ENCODE results near the gene PDXDC1. TPM values are rescaled to one million over a fixed set of nuclear protein-coding genes. Genes with fewer than 3 reads are reported as not detected.

Gene PDXDC1
- polyA plus RNA-seq, 1 experiment: 68.6 TPM

DNA sequence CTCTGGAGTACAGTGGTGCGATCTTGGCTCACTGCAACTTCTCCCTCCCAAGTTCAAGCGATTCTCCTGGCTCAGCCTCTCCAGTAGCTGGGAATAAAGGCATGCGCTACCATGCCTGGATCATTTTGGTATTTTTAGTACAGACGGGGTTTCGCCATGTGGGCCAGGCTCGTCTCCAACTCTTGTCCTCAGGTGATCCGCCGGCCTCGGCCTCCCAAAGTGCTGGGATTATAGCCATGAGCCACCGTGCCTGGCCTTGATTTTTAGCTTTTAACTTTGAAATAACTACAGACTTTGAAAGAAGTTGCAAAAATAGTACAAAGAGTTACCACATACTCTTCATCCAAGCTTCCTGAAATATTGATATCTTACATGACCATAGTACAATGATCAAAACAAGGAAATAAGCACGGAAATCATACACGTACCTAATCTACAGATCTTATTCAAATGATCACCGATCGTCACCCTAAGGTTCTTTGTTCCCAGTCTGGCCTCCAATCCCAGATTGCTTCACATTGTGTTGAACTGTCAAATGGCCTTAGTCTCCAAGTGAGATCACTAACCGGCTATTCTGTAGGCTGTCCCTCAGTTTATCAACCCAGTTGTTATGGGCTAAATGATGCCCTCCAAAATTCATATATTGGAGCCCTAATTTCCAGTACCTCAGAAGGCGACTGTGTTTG is 19.1 kb upstream of the PDXDC1 start:
- TF ChIP-seq, protein P1, sequence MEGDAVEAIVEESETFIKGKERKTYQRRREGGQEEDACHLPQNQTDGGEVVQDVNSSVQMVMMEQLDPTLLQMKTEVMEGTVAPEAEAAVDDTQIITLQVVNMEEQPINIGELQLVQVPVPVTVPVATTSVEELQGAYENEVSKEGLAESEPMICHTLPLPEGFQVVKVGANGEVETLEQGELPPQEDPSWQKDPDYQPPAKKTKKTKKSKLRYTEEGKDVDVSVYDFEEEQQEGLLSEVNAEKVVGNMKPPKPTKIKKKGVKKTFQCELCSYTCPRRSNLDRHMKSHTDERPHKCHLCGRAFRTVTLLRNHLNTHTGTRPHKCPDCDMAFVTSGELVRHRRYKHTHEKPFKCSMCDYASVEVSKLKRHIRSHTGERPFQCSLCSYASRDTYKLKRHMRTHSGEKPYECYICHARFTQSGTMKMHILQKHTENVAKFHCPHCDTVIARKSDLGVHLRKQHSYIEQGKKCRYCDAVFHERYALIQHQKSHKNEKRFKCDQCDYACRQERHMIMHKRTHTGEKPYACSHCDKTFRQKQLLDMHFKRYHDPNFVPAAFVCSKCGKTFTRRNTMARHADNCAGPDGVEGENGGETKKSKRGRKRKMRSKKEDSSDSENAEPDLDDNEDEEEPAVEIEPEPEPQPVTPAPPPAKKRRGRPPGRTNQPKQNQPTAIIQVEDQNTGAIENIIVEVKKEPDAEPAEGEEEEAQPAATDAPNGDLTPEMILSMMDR (IDR thresholded peaks at IDR 0.05; ENCODE audit: insufficient read depth, low read depth, low read length): no peak
- Histone ChIP-seq H3K36me3 (ENCODE audit: control insufficient read depth, insufficient read depth, low read length) (no peaks in the 10 kb centered on the region), H3K4me3 (ENCODE audit: low read depth, low read length) (no peak overlapping the region), H3K27me3 (ENCODE audit: control insufficient read depth, insufficient read depth, low read length) (no peaks in the 10 kb centered on the region)
- DNase-seq (ENCODE audit: low read depth): no peak
- CTCF ChIA-PET: no interaction called here
- POLR2A ChIA-PET: interaction anchor here (0.6 kb wide), 1 partner anchor 12 kb away, joined by 9 read pairs; no protein-coding TSS in a partner anchor

DNA sequence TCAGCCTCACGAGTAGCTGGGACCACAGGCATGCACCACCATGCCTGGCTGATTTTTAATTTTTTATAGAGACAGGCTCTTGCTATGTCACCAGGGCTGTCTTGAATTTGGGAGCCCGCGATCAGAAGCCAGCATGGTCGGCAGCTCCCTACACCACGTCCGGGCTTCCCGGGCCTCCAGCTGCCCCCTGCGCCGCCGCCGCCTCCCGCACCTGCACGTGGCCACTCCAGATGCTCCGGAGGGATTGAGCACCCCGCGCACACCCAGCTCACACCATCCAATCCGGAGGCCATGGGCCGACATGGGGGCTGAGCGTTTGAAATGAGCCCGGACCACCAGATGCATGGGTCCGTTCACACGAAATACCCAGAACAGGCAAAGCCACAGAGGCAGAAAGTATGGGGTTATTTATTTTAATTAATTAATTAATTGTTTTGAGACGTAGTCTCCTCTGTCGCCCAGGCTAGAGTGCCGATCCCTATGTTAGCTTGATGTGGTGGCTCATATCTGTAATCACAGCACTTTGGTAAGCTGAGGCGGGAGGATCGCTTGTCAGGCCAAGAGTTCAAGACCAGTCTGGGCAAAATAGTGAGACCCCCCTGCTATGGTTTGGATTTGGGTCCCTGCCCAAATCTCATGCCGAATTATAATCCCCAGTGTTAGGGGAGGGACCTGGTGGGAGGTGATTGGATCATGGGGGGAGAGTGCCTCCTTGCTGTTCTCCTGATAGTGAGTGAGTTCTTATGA is 17.1 kb upstream of the PDXDC1 start:
- peaks cover 3% of the 10 kb centered on the region; the same call in 1 of the 2 replicates for H3K27me3 ChIP-seq (ENCODE audit: control insufficient read depth, insufficient read depth, low read length)
- POLR2A ChIA-PET: no interaction called here
- CTCF ChIA-PET: no interaction called here
- H3K4me3 ChIP-seq (ENCODE audit: low read depth, low read length): no peak overlapping the region
- H3K36me3 ChIP-seq (ENCODE audit: control insufficient read depth, insufficient read depth, low read length): no peaks in the 10 kb centered on the region
- TF ChIP-seq, protein P1 (IDR thresholded peaks at IDR 0.05; ENCODE audit: insufficient read depth, low read depth, low read length): no peak
- DNase-seq (ENCODE audit: low read depth): no peak

DNA sequence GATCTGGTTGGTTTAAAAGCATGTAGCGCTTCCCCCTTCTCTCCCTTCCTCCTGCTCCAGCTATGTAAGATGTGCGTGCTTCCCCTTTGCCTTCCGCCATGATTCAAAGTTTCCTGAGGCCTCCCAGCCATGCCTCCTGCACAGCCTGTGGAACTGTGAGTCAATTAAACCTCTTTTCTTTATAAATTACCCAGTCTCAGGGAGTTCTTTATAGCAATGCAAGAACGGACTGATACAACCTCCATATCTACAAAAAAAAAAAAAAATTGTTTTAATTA is 16.6 kb upstream of the PDXDC1 start:
- no peak overlapping the region for H3K4me3 ChIP-seq (ENCODE audit: low read depth, low read length)
- H3K27me3 ChIP-seq (ENCODE audit: control insufficient read depth, insufficient read depth, low read length): peaks cover 4% of the 10 kb centered on the region; the same call in 1 of the 2 replicates
- no peaks in the 10 kb centered on the region for H3K36me3 ChIP-seq (ENCODE audit: control insufficient read depth, insufficient read depth, low read length)
- CTCF ChIA-PET: no interaction called here
- TF ChIP-seq, protein P1 (IDR thresholded peaks at IDR 0.05; ENCODE audit: insufficient read depth, low read depth, low read length): no peak
- POLR2A ChIA-PET: no interaction called here
- DNase-seq (ENCODE audit: low read depth): no peak

DNA sequence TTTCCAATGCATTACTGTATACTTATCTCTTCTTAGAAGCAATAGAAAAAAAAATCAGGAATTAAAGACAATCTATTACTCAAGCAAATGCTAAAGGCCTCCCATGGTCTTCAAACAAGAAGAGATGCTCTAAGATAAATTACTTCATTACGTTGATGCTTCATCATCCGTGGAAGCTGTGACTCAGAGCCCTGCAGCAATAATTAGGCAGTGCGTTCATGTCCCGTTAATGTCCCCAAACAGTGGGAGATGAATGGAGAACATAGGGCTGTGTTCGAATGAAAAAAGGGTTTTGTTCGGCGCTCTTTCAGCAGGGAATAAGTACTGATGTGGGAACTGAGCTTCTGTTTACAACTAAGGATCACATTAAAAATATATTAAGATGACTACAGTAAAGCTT is 15.9 kb upstream of the PDXDC1 start:
- TF ChIP-seq, protein P1 (IDR thresholded peaks at IDR 0.05; ENCODE audit: insufficient read depth, low read depth, low read length): no peak
- ChIA-PET POLR2A (no interaction called here), CTCF (no interaction called here)
- Histone ChIP-seq H3K4me3 (ENCODE audit: low read depth, low read length) (no peak overlapping the region), H3K27me3 (ENCODE audit: control insufficient read depth, insufficient read depth, low read length) (peaks cover 8% of the 10 kb centered on the region), H3K36me3 (ENCODE audit: control insufficient read depth, insufficient read depth, low read length) (no peaks in the 10 kb centered on the region)
- peak; percentile 10 for DNase-seq (ENCODE audit: low read depth)

DNA sequence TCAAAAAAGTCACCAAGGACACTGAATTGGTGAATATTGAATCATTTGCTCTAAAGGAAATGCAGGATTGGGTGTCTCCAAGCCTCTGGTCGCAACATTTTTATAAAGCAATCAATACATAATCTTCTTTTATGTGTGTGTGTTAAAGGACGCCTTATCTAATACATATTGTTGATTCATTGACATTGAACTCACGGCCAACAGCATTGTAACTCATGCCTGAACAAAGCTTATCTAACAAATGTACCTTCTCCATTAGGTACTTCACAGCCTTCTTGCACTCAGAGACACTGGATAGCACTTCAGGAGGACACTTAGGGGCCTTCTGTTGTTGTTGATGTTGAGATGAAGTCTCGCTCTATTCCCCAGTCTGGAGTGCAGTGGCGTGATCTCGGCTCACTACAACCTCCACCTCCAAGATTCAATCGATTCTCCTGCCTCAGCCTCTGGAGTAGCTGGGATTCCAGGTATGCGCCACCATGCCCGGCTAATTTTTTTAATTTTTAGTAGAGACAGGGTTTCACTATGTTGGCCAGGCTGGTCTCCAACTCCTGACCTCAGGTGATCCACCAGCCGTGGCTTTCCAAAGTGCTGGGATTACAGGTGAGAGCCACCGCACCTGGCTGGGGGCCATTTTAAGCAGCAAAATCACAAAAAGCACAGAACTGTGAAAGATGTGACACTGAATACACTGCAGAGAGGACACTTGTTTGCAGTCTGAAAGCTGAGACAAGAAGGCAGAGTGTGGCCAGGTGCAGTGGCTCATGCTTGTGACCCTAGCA is 13.2 kb upstream of the PDXDC1 start:
- H3K27me3 ChIP-seq (ENCODE audit: control insufficient read depth, insufficient read depth, low read length): peaks cover 8% of the 10 kb centered on the region
- H3K4me3 ChIP-seq (ENCODE audit: low read depth, low read length): no peak overlapping the region
- POLR2A ChIA-PET: no interaction called here
- CTCF ChIA-PET: no interaction called here
- H3K36me3 ChIP-seq (ENCODE audit: control insufficient read depth, insufficient read depth, low read length): no peaks in the 10 kb centered on the region
- TF ChIP-seq, protein P1 (IDR thresholded peaks at IDR 0.05; ENCODE audit: insufficient read depth, low read depth, low read length): no peak
- DNase-seq (ENCODE audit: low read depth): no peak

All from BJ (cell line).